HepG2 (cell line): ENCODE results near the gene CHCHD1. TPM values are rescaled to one million over a fixed set of nuclear protein-coding genes. Genes with fewer than 3 reads are reported as not detected.

ENCODE experiments used
- ATAC-seq: fragments of 200-7000 bp; cut with Tn5 transposase; 3 replicates; pipeline ENCODE4 v1.9.1; 2020; ENCODE audit warnings: mild to moderate bottlenecking, moderate library complexity
- BruUV-seq: library from RNA; stranded (reverse); fragments of 400-500 nt; replicated peaks from 2 replicates; lab custom pipeline; 2021; lab: Mats Ljungman, UMichigan
- CTCF ChIA-PET: fragments of 300-600 bp; formaldehyde crosslinking; extraction: SDS; loops from one replicate; lab custom pipeline; 2021; ENCODE audit warnings: low total read pairs, inconsistent platforms, low intra/inter-chr PET ratio; lab: Yijun Ruan, JAX
- POLR2A ChIA-PET: fragments of 350-600 bp; sonication (Branson Sonifier 250); formaldehyde crosslinking; loops from one replicate; lab custom pipeline; 2020; ENCODE audit warnings: antibody characterized with exemption, inconsistent platforms; lab: Yijun Ruan, JAX
- DNase-seq: peaks from one replicate; pipeline ENCODE4 v3.0.0-alpha.2; 2015; ENCODE audit warnings: low spot score
- FAIRE-seq: peaks from 3 replicates; lab custom pipeline; 2011; peaks lifted over from hg19 to GRCh38; lab: Jason Lieb, UNC
- H2AFZ ChIP-seq: one replicate; pipeline ENCODE4 v1.6.1; 2011; ENCODE audit warnings: low read length, inconsistent platforms
- H3K27ac ChIP-seq: fragments of 300-600 bp; 3 replicates; pipeline ENCODE4 v1.8.0; 2011; ENCODE audit warnings: mixed run types, mild to moderate bottlenecking, mixed read lengths, low read length, inconsistent platforms; ENCODE audit not compliant: insufficient read depth; ENCODE audit errors: extremely low read length
- H3K27me3 ChIP-seq, 2 experiments: fragments of 200-600 bp in 1 of 2; 2 replicates in 1 of 2; 3 replicates in 1 of 2; pipeline versions ENCODE4 v1.6.0 to v1.8.0; 2011; ENCODE audit warnings: low read length in 2 of 2, mild to moderate bottlenecking in 2 of 2, moderate library complexity in 2 of 2, inconsistent platforms in 1 of 2; ENCODE audit not compliant: insufficient read depth in 2 of 2, control insufficient read depth in 1 of 2
- H3K36me3 ChIP-seq, 2 experiments: fragments of 200-600 bp in 1 of 2; replicated peaks in 1 of 2; 2 replicates in 1 of 2; 3 replicates in 1 of 2; pipeline versions ENCODE4 v1.5.1 to v1.8.0; 2011; ENCODE audit warnings: low read length in 2 of 2, inconsistent platforms in 1 of 2; ENCODE audit not compliant: insufficient read depth in 2 of 2, control insufficient read depth in 1 of 2
- H3K4me1 ChIP-seq: 2 replicates; pipeline ENCODE4 v1.5.1; 2012; ENCODE audit warnings: low read length, inconsistent platforms; ENCODE audit not compliant: insufficient read depth
- H3K4me2 ChIP-seq: 2 replicates; pipeline ENCODE4 v1.6.0; 2011; ENCODE audit warnings: low read depth, low read length, inconsistent platforms
- H3K4me3 ChIP-seq, 3 experiments: fragments of 200-600 bp in 1 of 3; sonication (generic), shearing (Covaris generic) in 1 of 3; replicated peaks in 1 of 3; 2 replicates each; pipeline ENCODE4 v1.5.1; 2011 to 2016; ENCODE audit warnings: low read length in 3 of 3, inconsistent platforms in 2 of 3, low read depth in 2 of 3, mild to moderate bottlenecking in 2 of 3, control low read depth in 1 of 3, mixed read lengths in 1 of 3; ENCODE audit not compliant: insufficient read depth in 1 of 3
- H3K79me2 ChIP-seq: one replicate; pipeline ENCODE4 v1.6.1; 2011; ENCODE audit warnings: low read length, inconsistent platforms; ENCODE audit not compliant: insufficient read depth
- H3K9ac ChIP-seq: 2 replicates; pipeline ENCODE4 v1.6.0; 2011; ENCODE audit warnings: mild to moderate bottlenecking, low read depth, low read length, inconsistent platforms; ENCODE audit not compliant: insufficient read depth
- H3K9me3 ChIP-seq: 2 replicates; pipeline ENCODE4 v1.5.1; 2012; ENCODE audit warnings: mild to moderate bottlenecking, low read length
- H4K20me1 ChIP-seq: 2 replicates; pipeline ENCODE4 v1.6.0; 2011; ENCODE audit warnings: inconsistent platforms, mild to moderate bottlenecking, low read length, moderate library complexity; ENCODE audit not compliant: insufficient read depth
- AHDC1 ChIP-seq: sonication (generic); formaldehyde crosslinking; IDR thresholded peaks from 2 replicates; pipeline ENCODE4 v1.5.1; 2020; ENCODE audit warnings: mild to moderate bottlenecking, missing genetic modification reagents, borderline replicate concordance
- CCDC6 ChIP-seq: sonication (generic); formaldehyde crosslinking; IDR thresholded peaks from 2 replicates; pipeline ENCODE4 v1.8.1; 2022; ENCODE audit warnings: mild to moderate bottlenecking, missing genetic modification reagents, moderate library complexity
- FOXK2 ChIP-seq: fragments of 450-650 bp; IDR thresholded peaks from 2 replicates; pipeline ENCODE4 v1.6.1; 2016
- KAT2B ChIP-seq: fragments of 150-350 bp; IDR thresholded peaks from 2 replicates; pipeline ENCODE4 v1.6.1; 2014; ENCODE audit warnings: low read depth, low read length, borderline replicate concordance
- REST ChIP-seq, 2 experiments: IDR thresholded peaks; 2 replicates each; pipeline ENCODE4 v1.6.1; 2011 to 2012; ENCODE audit warnings: low read length in 2 of 2, borderline replicate concordance in 1 of 2, low read depth in 1 of 2, mild to moderate bottlenecking in 1 of 2, moderate library complexity in 1 of 2
- TCF7 ChIP-seq: sonication (generic); IDR thresholded peaks from 2 replicates; pipeline ENCODE4 v1.6.1; 2016; ENCODE audit warnings: antibody characterized with exemption, low read depth
- TFE3 ChIP-seq: IDR thresholded peaks from 2 replicates; pipeline ENCODE4 v1.6.1; 2016
- WGBS: methylation state at CpG from one replicate; pipeline ENCODE4 v1.1.6; 2017; ENCODE audit warnings: low lambda C conversion rate; 5-methylcytosine and 5-hydroxymethylcytosine counted together
- in situ Hi-C: cut with HindIII; loops from 2 replicates; pipeline ENCODE4 v1.10.0; 2017; ENCODE audit warnings: low pct_unique_long_range_greater_than_20kb; ENCODE audit not compliant: extremely low pct_ligation_motif_present
- intact Hi-C: fragments of 100-400 bp; cut with micrococcal nuclease; formaldehyde crosslinking; loops from one replicate; pipeline ENCODE4 v1.10.0; 2022; ENCODE audit not compliant: unreplicated experiment
- polyA plus RNA-seq, 8 experiments: library from polyadenylated mRNA; depleted of rRNA in 3 of 8; stranded (reverse) in 7 of 8; unstranded in 1 of 8; fragments of >200 nt; fragmentation: Illumina TruSeq in 4 of 8; extraction: Trizol in 4 of 8; gene quantifications; 2 replicates each; pipeline versions ENCODE4 v1.2.1 to v1.2.3, GENCODE V29; 2011 to 2016; ENCODE audit warnings: low read depth in 4 of 8, missing spikeins in 1 of 8, mixed read lengths in 1 of 8; ENCODE audit not compliant: insufficient read depth in 1 of 8
- total RNA-seq, 5 experiments: library from RNA; depleted of rRNA; stranded (reverse); fragments of >200 nt; fragmentation: Illumina TruSeq; extraction: Trizol; gene quantifications; 2 replicates each; pipeline ENCODE4 v1.2.3, GENCODE V29; 2016; ENCODE audit warnings: low read depth in 1 of 5
- TF ChIP-seq, protein P1 (sequence below): sonication (generic); formaldehyde crosslinking; conservative IDR thresholded peaks from 2 replicates; pipeline ENCODE4 v1.4.0; 2020; ENCODE audit warnings: missing genetic modification reagents

Gene CHCHD1
- total and polyA plus RNA-seq, 2 of the 13 experiments (the other 11 are each of a cell fraction or from before 2014, with no cell fraction given): 36.9 to 71.2 TPM

- no peak for FAIRE-seq
- TF ChIP-seq AHDC1 (CRISPR knock-in tag) (no peak), TCF7 (no peak), FOXK2 (no peak), TFE3 (CRISPR knock-in tag) (no peak), REST (IDR thresholded peaks at IDR 0.05; ENCODE audit: borderline replicate concordance in 1 of 2, low read depth in 1 of 2, low read length in 2 of 2) (no peak), KAT2B (no peak), CCDC6 (CRISPR knock-in tag) (no peak)
- TF ChIP-seq, protein P1, sequence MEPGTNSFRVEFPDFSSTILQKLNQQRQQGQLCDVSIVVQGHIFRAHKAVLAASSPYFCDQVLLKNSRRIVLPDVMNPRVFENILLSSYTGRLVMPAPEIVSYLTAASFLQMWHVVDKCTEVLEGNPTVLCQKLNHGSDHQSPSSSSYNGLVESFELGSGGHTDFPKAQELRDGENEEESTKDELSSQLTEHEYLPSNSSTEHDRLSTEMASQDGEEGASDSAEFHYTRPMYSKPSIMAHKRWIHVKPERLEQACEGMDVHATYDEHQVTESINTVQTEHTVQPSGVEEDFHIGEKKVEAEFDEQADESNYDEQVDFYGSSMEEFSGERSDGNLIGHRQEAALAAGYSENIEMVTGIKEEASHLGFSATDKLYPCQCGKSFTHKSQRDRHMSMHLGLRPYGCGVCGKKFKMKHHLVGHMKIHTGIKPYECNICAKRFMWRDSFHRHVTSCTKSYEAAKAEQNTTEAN (CRISPR knock-in tag): no peak
Observed at GRCh38 chr10:73789659-73790055, 7.8 kb downstream of the CHCHD1 start.

More at GRCh38 chr10:73789659-73790055, 7.8 kb downstream of the CHCHD1 start:
- DNase-seq (no peak), ATAC-seq (no peak)
- CTCF ChIA-PET: no interaction called here
- in situ Hi-C loops (no loop called here), intact Hi-C loops (no loop called here)
- Histone ChIP-seq H2AFZ (no peak overlapping the region), H3K4me1 (peaks cover 28% of the 10 kb centered on the region), H3K79me2 (peaks cover 24% of the 10 kb centered on the region), H3K4me2 (no peak overlapping the region), H4K20me1 (0 out of 2 replicates have a peak, but pooled peaks cover 2% of the 10 kb centered on the region), H3K27me3 (no peaks in the 10 kb centered on the region; a peak in 1 of 5 replicates), H3K4me3 (no peak overlapping the region), H3K27ac (no peak overlapping the region), H3K36me3 (peaks cover 33 to 55% of the 10 kb centered on the region in 2 experiments), H3K9ac (no peak overlapping the region), H3K9me3 (no peaks in the 10 kb centered on the region)
- POLR2A ChIA-PET: no interaction called here
- WGBS: 99% methylated on average over 10 of the region's 10 CpGs
- no TSS peak for BruUV-seq
